ENCODE measurements around the gene ZNF414. TPM values are rescaled to one million over a fixed set of nuclear protein-coding genes. Genes with fewer than 3 reads are reported as not detected.

ZNF414 gene
- polyA plus RNA-seq, 1 donor from 2014 or later: 3.4 TPM

DNA sequence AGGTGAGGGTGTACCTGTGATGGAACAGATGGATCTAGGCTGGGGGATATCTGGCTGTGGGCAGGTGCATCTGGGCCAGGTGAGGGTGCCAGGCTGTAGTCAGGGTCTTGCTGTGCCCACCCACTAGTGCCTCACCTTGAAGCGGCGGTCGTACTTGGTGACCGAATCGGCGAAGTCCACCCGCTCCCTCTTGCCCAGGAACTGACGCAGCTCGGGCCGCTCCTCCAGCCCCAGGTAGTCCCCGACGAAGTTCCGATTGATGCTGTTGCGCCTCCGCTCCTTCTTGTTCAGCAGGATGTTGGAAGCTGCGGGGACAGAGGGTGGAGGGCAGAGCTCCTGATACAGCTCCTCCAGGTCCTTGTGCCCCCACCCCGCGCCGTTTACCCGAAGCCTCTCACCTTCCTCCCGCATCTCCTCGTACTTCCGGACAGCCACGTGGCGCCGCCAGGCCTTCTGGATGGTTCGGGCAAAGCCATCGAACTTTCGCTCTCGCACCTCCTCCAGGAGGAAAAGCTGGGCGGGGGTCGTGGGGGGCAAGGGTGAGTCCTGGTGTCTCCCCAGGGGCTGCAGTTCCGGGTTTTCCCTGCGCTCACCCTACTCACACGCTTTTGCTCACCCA, 16.2 kb upstream of the ZNF414 start:
- Histone ChIP-seq H4K20me1 (ENCODE audit: insufficient read depth) (no peaks in the 10 kb centered on the region), H2AFZ (ENCODE audit: low read depth, low read length) (no peak overlapping the region), H3K27ac (ENCODE audit: low read length) (no peak overlapping the region), H3K9me3 (ENCODE audit: low read length) (no peaks in the 10 kb centered on the region), H3K9me2 (ENCODE audit: insufficient read depth, low read length) (no peaks in the 10 kb centered on the region), H3K4me3 (ENCODE audit: low read length) (no peak overlapping the region), H3K36me3 (ENCODE audit: insufficient read depth, low read length) (no peaks in the 10 kb centered on the region), H3K27me3 (ENCODE audit: insufficient read depth, low read depth, low read length) (no peaks in the 10 kb centered on the region), H3K4me2 (ENCODE audit: low read length) (no peak overlapping the region), H3K79me2 (replicated peaks; ENCODE audit: insufficient read depth, low read length) (no peaks in the 10 kb centered on the region), H3F3A (ENCODE audit: insufficient read depth, low read length, poor library complexity, severe bottlenecking) (no peaks in the 10 kb centered on the region), H3K9ac (ENCODE audit: low read length) (no peak overlapping the region)
- TF ChIP-seq POLR2AphosphoS5 (IDR thresholded peaks at IDR 0.05): no peak
- TF ChIP-seq, protein P1, sequence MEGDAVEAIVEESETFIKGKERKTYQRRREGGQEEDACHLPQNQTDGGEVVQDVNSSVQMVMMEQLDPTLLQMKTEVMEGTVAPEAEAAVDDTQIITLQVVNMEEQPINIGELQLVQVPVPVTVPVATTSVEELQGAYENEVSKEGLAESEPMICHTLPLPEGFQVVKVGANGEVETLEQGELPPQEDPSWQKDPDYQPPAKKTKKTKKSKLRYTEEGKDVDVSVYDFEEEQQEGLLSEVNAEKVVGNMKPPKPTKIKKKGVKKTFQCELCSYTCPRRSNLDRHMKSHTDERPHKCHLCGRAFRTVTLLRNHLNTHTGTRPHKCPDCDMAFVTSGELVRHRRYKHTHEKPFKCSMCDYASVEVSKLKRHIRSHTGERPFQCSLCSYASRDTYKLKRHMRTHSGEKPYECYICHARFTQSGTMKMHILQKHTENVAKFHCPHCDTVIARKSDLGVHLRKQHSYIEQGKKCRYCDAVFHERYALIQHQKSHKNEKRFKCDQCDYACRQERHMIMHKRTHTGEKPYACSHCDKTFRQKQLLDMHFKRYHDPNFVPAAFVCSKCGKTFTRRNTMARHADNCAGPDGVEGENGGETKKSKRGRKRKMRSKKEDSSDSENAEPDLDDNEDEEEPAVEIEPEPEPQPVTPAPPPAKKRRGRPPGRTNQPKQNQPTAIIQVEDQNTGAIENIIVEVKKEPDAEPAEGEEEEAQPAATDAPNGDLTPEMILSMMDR (IDR thresholded peaks at IDR 0.05; ENCODE audit: poor library complexity, severe bottlenecking): no peak
- TF ChIP-seq EZH2 (IDR thresholded peaks at IDR 0.05; ENCODE audit: borderline replicate concordance, insufficient read depth, low read length, poor library complexity, severe bottlenecking): no peak
- TF ChIP-seq MXI1 (conservative IDR thresholded peaks at IDR 0.05; ENCODE audit: poor library complexity, severe bottlenecking): no peak
- no peak for TF ChIP-seq TAF1 (IDR thresholded peaks at IDR 0.05; ENCODE audit: low read depth)
- TF ChIP-seq EP300 (conservative IDR thresholded peaks at IDR 0.05; ENCODE audit: poor library complexity, severe bottlenecking): no peak
- TF ChIP-seq SMC3 (conservative IDR thresholded peaks at IDR 0.05; ENCODE audit: poor library complexity): no peak
- TF ChIP-seq, protein P2, sequence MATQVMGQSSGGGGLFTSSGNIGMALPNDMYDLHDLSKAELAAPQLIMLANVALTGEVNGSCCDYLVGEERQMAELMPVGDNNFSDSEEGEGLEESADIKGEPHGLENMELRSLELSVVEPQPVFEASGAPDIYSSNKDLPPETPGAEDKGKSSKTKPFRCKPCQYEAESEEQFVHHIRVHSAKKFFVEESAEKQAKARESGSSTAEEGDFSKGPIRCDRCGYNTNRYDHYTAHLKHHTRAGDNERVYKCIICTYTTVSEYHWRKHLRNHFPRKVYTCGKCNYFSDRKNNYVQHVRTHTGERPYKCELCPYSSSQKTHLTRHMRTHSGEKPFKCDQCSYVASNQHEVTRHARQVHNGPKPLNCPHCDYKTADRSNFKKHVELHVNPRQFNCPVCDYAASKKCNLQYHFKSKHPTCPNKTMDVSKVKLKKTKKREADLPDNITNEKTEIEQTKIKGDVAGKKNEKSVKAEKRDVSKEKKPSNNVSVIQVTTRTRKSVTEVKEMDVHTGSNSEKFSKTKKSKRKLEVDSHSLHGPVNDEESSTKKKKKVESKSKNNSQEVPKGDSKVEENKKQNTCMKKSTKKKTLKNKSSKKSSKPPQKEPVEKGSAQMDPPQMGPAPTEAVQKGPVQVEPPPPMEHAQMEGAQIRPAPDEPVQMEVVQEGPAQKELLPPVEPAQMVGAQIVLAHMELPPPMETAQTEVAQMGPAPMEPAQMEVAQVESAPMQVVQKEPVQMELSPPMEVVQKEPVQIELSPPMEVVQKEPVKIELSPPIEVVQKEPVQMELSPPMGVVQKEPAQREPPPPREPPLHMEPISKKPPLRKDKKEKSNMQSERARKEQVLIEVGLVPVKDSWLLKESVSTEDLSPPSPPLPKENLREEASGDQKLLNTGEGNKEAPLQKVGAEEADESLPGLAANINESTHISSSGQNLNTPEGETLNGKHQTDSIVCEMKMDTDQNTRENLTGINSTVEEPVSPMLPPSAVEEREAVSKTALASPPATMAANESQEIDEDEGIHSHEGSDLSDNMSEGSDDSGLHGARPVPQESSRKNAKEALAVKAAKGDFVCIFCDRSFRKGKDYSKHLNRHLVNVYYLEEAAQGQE (IDR thresholded peaks at IDR 0.05; ENCODE audit: borderline replicate concordance): no peak
- TF ChIP-seq RAD21 (conservative IDR thresholded peaks at IDR 0.05): no peak

DNA sequence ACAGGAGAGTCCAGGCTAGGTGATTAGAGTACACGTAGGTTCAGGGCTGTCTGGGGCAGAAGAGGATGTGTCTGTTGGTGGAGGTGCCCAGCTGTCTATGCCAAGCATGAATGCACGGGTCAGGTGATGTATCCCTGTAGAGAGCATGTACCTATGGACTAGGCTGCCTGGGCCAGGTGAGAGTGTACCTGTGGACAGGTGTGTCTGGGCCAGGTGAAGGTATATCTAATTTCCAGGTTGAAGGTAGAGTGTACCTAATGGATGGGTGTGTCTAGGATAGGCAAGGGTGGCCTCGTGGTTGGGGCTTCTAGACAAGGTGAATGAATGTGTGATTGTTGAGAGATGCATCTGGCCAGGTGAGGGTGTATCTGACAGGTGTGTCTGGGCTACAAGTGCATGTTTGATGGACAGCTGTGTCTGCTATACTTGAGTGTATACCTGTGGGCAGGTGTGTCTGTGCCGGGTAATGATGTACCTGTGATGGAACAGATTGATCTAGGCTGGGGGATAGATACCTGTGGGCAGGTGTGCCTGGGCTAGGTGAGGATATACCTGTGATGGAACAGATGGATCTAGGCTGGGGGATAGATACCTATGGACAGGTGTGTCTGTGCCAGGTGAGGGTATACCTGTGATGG, 15.5 kb upstream of the ZNF414 start:
- Histone ChIP-seq H3K27ac (ENCODE audit: low read length) (no peak overlapping the region), H4K20me1 (ENCODE audit: insufficient read depth) (no peaks in the 10 kb centered on the region), H3K36me3 (ENCODE audit: insufficient read depth, low read length) (no peaks in the 10 kb centered on the region), H3F3A (ENCODE audit: insufficient read depth, low read length, poor library complexity, severe bottlenecking) (no peaks in the 10 kb centered on the region), H3K9me2 (ENCODE audit: insufficient read depth, low read length) (no peaks in the 10 kb centered on the region), H3K27me3 (ENCODE audit: insufficient read depth, low read depth, low read length) (no peaks in the 10 kb centered on the region), H2AFZ (ENCODE audit: low read depth, low read length) (no peak overlapping the region), H3K9ac (ENCODE audit: low read length) (no peak overlapping the region), H3K4me2 (ENCODE audit: low read length) (no peak overlapping the region), H3K9me3 (ENCODE audit: low read length) (no peaks in the 10 kb centered on the region), H3K79me2 (replicated peaks; ENCODE audit: insufficient read depth, low read length) (no peaks in the 10 kb centered on the region), H3K4me3 (ENCODE audit: low read length) (no peak overlapping the region)
- no peak for TF ChIP-seq EP300 (conservative IDR thresholded peaks at IDR 0.05; ENCODE audit: poor library complexity, severe bottlenecking)
- no peak for TF ChIP-seq TAF1 (IDR thresholded peaks at IDR 0.05; ENCODE audit: low read depth)
- TF ChIP-seq POLR2AphosphoS5 (IDR thresholded peaks at IDR 0.05): no peak
- TF ChIP-seq, protein P2 (IDR thresholded peaks at IDR 0.05; ENCODE audit: borderline replicate concordance): no peak
- TF ChIP-seq, protein P1 (IDR thresholded peaks at IDR 0.05; ENCODE audit: poor library complexity, severe bottlenecking): no peak
- TF ChIP-seq MXI1 (conservative IDR thresholded peaks at IDR 0.05; ENCODE audit: poor library complexity, severe bottlenecking): no peak
- TF ChIP-seq RAD21 (conservative IDR thresholded peaks at IDR 0.05): no peak
- TF ChIP-seq SMC3 (conservative IDR thresholded peaks at IDR 0.05; ENCODE audit: poor library complexity): no peak
- TF ChIP-seq EZH2 (IDR thresholded peaks at IDR 0.05; ENCODE audit: borderline replicate concordance, insufficient read depth, low read length, poor library complexity, severe bottlenecking): no peak
